Fibroblast of pulmonary artery (primary cell): ENCODE measurements around the gene COG1.
A peak's percentile ranks its signal among the peaks of the same experiment; 100 is the strongest.

Experiments used
- DNase-seq: peaks from one replicate; pipeline ENCODE4 v3.0.0-alpha.2; 2010; ENCODE audit warnings: low read depth
- H3K4me3 ChIP-seq: replicated peaks from 2 replicates; pipeline ENCODE4 v1.5.1; 2011; ENCODE audit warnings: low read depth, mild to moderate bottlenecking, control low read depth, low read length, moderate library complexity
- CTCF ChIP-seq: IDR thresholded peaks from 2 replicates; pipeline ENCODE4 v1.5.1; 2011; ENCODE audit warnings: mild to moderate bottlenecking, control low read depth, low read length, inconsistent platforms; ENCODE audit errors: missing control alignments

The COG1 gene

DNA sequence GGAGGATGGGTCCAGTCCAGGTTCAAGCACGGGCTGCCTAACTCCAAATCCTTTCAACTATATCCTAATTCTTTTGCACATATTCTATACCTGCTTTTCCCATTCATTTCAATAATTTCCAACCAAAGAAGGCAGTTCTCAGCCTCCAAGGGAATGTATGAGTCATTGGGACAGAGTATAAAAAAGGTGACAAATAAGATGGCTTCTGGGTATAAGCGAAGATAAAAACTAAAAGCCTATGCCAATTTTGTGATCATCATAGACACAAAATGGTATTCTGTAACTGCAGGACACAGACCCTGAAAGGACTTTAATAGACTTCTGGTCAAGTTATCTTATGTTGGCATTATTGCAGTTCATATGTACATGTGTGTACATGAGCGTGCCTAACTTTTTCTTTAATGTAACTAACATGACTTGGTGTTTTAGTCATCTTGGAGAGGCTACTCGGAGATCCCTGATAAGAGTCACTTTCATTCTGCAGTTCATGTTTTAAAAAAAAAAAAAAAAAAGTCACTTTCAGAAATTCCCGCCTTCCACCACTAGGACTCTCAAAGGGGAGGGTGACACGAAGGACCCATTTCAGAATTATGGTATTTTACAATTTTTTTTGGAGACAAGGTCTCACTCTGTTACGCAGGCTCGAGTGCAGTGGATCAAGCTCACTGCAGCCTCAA, 17.3 kb downstream of the COG1 start:
- no peak overlapping the region for H3K4me3 ChIP-seq
- peak; percentile 35 for TF ChIP-seq CTCF
- peak; percentile 22 for DNase-seq

GRCh38 chr17:73211745-73212144, 18.9 kb downstream of the COG1 start:
- H3K4me3 ChIP-seq, result no peak overlapping the region
- TF ChIP-seq CTCF, result no peak
- DNase-seq, result no peak

GRCh38 chr17:73214008-73214407, 21.2 kb downstream of the COG1 start:
- no peak for TF ChIP-seq CTCF
- no peak overlapping the region for H3K4me3 ChIP-seq
- DNase-seq, result no peak

DNA sequence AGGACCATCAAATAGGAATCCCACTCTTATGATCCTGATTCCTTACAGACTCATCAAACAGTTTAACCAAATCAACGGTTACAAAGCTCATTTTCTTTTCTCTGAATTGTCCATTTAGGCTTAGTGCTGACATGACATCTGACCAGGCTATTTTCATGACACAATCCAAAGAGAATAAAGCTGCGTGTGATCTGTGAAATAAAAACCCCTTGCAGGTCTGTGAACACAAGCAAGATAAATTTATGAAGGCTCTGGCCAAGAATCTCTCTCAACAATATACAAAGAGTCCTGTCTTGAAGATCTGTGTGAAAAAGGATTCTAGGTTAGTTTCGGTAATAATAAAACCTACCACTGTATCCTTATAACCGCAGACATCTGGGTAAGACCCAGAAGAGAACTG, 22.0 kb downstream of the COG1 start:
- DNase-seq, result no peak
- no peak for TF ChIP-seq CTCF

DNA sequence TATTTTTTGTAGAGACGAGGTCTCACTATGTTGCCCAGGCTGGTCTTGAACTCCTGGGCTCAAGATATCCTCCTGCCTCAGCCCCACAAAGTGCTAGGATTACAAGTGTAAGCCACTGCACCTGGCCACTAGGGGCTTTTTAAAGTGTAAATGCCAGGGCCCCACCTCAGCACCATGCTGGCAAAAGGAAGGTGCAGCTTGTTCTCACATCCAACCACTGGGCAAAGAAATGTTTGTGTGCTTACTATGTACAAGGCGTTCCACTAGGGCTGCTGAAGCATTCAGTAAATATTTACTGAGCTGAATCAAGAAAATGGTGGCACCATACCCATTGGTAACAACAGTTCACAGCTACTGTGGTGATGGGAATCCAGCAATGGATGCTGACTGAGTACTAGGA, 22.6 kb downstream of the COG1 start:
- TF ChIP-seq CTCF, result no peak
- H3K4me3 ChIP-seq, result no peak overlapping the region
- no peak for DNase-seq

More for the DNA sequence above, 22.0 kb downstream of the COG1 start:
- H3K4me3 ChIP-seq, result no peak overlapping the region

- H3K4me3 ChIP-seq, result no peak overlapping the region
- no peak for TF ChIP-seq CTCF
- DNase-seq, result no peak
Measured at GRCh38 chr17:73223626-73224230, 30.9 kb downstream of the COG1 start.

- H3K4me3 ChIP-seq, result no peak overlapping the region
- peak; percentile 32 for DNase-seq
- TF ChIP-seq CTCF, result no peak
Measured at GRCh38 chr17:73224237-73224636, 31.4 kb downstream of the COG1 start.
